ENCODE measurements around the gene USP48.

USP48 gene

DNA sequence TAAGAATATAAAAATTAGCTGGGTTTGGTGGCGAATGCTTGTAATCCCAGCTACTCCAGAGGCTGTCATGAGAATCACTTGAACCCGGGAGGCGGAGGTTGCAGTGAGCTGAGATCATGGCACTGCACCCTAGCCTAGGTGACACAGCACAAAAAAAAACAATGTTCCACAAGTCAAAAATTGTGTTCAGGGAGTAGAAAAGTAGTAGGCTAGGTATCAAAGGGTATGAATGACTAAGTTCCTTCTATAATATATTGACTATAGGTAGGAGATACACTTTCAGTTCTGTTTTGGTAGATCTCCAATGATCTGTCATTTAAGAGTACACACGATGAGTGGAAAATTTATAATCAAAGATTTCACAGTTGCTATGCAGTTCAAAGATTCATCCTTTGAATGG, 16.7 kb downstream of the USP48 start:
- H3K79me2 ChIP-seq (ENCODE audit: insufficient read depth, low read length): peaks cover 97% of the 10 kb centered on the region
- H2AFZ ChIP-seq (ENCODE audit: low read length): no peak overlapping the region
- no peaks in the 10 kb centered on the region for H3K27me3 ChIP-seq (ENCODE audit: insufficient read depth, low read length, poor library complexity, severe bottlenecking)
- H3F3A ChIP-seq (ENCODE audit: low read depth): no peaks in the 10 kb centered on the region
- no peaks in the 10 kb centered on the region for H3K9me2 ChIP-seq (replicated peaks; ENCODE audit: low read depth, low read length)
- H3K4me3 ChIP-seq (ENCODE audit: low read length, poor library complexity, severe bottlenecking): no peak overlapping the region
- no peaks in the 10 kb centered on the region; the same call in 1 of the 2 replicates for H3K36me3 ChIP-seq (ENCODE audit: insufficient read depth, low read length)
- no peaks in the 10 kb centered on the region for H3K9me3 ChIP-seq (ENCODE audit: insufficient read depth, low read depth, low read length)
- peaks cover 55% of the 10 kb centered on the region for H4K20me1 ChIP-seq (ENCODE audit: insufficient read depth, low read length, poor library complexity, severe bottlenecking)
- TF ChIP-seq EZH2phosphoT487 (IDR thresholded peaks at IDR 0.05; ENCODE audit: borderline replicate concordance): no peak
- TF ChIP-seq, protein P1, sequence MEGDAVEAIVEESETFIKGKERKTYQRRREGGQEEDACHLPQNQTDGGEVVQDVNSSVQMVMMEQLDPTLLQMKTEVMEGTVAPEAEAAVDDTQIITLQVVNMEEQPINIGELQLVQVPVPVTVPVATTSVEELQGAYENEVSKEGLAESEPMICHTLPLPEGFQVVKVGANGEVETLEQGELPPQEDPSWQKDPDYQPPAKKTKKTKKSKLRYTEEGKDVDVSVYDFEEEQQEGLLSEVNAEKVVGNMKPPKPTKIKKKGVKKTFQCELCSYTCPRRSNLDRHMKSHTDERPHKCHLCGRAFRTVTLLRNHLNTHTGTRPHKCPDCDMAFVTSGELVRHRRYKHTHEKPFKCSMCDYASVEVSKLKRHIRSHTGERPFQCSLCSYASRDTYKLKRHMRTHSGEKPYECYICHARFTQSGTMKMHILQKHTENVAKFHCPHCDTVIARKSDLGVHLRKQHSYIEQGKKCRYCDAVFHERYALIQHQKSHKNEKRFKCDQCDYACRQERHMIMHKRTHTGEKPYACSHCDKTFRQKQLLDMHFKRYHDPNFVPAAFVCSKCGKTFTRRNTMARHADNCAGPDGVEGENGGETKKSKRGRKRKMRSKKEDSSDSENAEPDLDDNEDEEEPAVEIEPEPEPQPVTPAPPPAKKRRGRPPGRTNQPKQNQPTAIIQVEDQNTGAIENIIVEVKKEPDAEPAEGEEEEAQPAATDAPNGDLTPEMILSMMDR (conservative IDR thresholded peaks at IDR 0.05; ENCODE audit: low read length): no peak
- H3K4me1 ChIP-seq (ENCODE audit: insufficient read depth, low read length, poor library complexity, severe bottlenecking): no peaks in the 10 kb centered on the region
- H3K9ac ChIP-seq (ENCODE audit: low read depth, low read length, poor library complexity, severe bottlenecking): no peak overlapping the region
- no peak overlapping the region for H3K4me2 ChIP-seq (ENCODE audit: low read depth, low read length, poor library complexity, severe bottlenecking)

DNA sequence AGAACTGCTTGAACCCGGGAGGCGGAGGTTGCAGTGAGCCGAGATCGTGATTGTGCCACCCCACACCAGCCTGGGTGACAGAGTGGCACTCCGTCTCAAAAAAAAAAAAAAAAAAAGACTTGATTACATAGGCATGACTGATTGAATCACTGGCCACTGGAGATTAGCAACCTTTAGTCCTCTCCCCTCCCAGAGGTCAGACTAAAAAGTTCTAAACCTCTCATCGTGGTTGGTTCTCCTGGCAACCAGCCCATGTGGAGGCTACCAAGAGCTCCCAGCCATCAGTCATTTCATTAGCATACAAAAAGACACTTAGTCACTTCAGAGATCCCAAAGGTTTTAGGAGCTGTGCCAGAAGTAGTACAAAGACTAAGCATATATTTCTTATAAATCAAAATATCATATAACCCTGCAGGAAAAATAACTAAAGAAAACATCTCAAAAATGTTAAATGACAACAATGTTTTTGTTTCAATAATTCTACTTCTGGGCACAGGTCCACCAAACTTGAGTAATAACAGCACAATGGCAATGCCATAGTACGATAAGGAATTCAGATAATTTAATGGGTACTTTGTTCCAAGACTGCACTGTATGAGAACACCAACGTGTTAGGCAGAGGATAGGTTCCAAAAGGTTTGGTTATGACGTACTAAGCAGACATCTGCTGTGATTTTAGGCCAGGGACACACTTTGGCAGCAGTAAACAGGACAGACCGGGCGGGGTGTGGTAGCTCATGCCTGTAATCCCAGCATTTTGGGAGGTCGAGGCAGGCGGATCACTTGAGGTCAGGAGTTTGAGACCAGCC, 18.1 kb downstream of the USP48 start:
- Histone ChIP-seq H3K4me1 (ENCODE audit: insufficient read depth, low read length, poor library complexity, severe bottlenecking) (no peaks in the 10 kb centered on the region), H3F3A (ENCODE audit: low read depth) (no peaks in the 10 kb centered on the region), H3K36me3 (ENCODE audit: insufficient read depth, low read length) (no peaks in the 10 kb centered on the region; the same call in 1 of the 2 replicates), H3K4me2 (ENCODE audit: low read depth, low read length, poor library complexity, severe bottlenecking) (no peak overlapping the region), H3K79me2 (ENCODE audit: insufficient read depth, low read length) (peaks cover 95% of the 10 kb centered on the region), H3K9me3 (ENCODE audit: insufficient read depth, low read depth, low read length) (no peaks in the 10 kb centered on the region), H3K9me2 (replicated peaks; ENCODE audit: low read depth, low read length) (no peaks in the 10 kb centered on the region), H3K9ac (ENCODE audit: low read depth, low read length, poor library complexity, severe bottlenecking) (no peak overlapping the region), H3K27me3 (ENCODE audit: insufficient read depth, low read length, poor library complexity, severe bottlenecking) (no peaks in the 10 kb centered on the region), H2AFZ (ENCODE audit: low read length) (no peak overlapping the region), H3K4me3 (ENCODE audit: low read length, poor library complexity, severe bottlenecking) (no peak overlapping the region), H4K20me1 (ENCODE audit: insufficient read depth, low read length, poor library complexity, severe bottlenecking) (peaks cover 55% of the 10 kb centered on the region)
- TF ChIP-seq EZH2phosphoT487 (IDR thresholded peaks at IDR 0.05; ENCODE audit: borderline replicate concordance): no peak
- TF ChIP-seq, protein P1 (conservative IDR thresholded peaks at IDR 0.05; ENCODE audit: low read length): no peak

DNA sequence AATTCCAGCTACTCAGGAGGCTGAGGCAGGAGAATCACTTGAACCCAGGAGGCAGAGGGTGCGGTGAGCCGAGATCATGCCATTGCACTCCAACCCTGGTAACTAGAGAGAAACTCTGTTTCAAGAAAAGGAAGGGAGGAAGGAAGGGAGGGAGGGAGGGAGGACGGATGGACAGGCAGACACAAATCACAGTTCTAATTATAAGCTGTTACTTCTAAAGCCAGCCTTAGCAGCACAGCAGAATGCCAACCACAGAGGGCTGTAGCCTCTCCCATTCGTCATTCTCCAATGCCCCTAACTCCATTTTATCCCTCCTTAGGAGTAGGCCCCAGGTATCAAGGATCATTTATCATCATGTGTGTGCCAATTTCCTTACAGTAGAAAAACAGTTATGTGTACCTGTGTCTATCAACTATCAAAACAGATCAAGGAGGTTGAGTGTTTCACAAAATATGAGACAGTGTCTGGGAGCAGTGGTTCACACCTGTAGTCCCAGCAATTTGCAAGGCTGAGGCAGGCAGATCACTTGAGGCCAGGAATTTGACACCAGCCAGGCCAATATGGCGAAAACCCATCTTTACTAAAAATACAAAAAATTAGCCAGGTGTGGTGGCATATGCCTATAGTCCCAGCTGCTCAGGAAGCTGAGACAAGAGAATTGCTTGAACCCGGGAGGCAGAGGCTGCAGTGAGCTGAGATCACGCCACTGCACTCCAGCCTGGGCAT, 19.1 kb downstream of the USP48 start:
- no peak for TF ChIP-seq EZH2phosphoT487 (IDR thresholded peaks at IDR 0.05; ENCODE audit: borderline replicate concordance)
- TF ChIP-seq, protein P1 (conservative IDR thresholded peaks at IDR 0.05; ENCODE audit: low read length): no peak
- Histone ChIP-seq H3K9me2 (replicated peaks; ENCODE audit: low read depth, low read length) (no peaks in the 10 kb centered on the region), H3F3A (ENCODE audit: low read depth) (no peaks in the 10 kb centered on the region), H3K4me2 (ENCODE audit: low read depth, low read length, poor library complexity, severe bottlenecking) (no peak overlapping the region), H3K9me3 (ENCODE audit: insufficient read depth, low read depth, low read length) (no peaks in the 10 kb centered on the region), H4K20me1 (ENCODE audit: insufficient read depth, low read length, poor library complexity, severe bottlenecking) (peaks cover 53% of the 10 kb centered on the region), H3K27me3 (ENCODE audit: insufficient read depth, low read length, poor library complexity, severe bottlenecking) (no peaks in the 10 kb centered on the region), H3K36me3 (ENCODE audit: insufficient read depth, low read length) (no peaks in the 10 kb centered on the region), H3K4me1 (ENCODE audit: insufficient read depth, low read length, poor library complexity, severe bottlenecking) (no peaks in the 10 kb centered on the region), H2AFZ (ENCODE audit: low read length) (no peak overlapping the region), H3K79me2 (ENCODE audit: insufficient read depth, low read length) (peaks cover 95% of the 10 kb centered on the region), H3K4me3 (ENCODE audit: low read length, poor library complexity, severe bottlenecking) (no peak overlapping the region), H3K9ac (ENCODE audit: low read depth, low read length, poor library complexity, severe bottlenecking) (no peak overlapping the region)
